ACHN (cell line): Measurements from ENCODE around the gene NANS.
"Not testable (repeated sequence)": the region's sequence is repeated elsewhere in the genome, so short reads cannot be mapped to it uniquely, and the experiment has no call there.

Source experiments
- DNase-seq: peaks from one replicate; pipeline ENCODE4 v3.0.0-alpha.2; 2015
- in situ Hi-C: cut with HindIII; loops from 2 replicates; pipeline ENCODE4 v1.10.0; 2017; ENCODE audit warnings: low sequenced_read_pairs, low pct_ligation_motif_present, low pct_unique_long_range_greater_than_20kb

NANS gene

DNA sequence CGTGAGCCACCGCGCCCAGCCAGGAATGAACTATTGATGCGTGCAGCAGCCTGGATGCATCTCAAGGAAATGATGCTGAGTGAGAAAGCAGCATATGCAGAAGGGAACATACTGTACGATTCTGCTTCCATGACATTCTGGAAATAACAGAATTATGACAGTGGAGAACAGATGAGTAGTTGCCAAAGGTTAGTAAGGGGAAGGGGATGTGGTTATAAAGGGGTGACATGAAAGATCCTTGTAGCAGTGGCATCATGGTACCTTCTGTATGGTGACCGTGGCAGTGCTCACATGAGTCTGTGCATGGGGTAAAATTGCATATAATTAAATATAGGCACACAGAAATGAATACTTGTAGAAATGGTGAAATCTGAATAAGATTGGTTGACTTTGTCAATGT, 13.0 kb downstream of the NANS start:
- in situ Hi-C loops, result no loop called here
- no peak for DNase-seq

DNA sequence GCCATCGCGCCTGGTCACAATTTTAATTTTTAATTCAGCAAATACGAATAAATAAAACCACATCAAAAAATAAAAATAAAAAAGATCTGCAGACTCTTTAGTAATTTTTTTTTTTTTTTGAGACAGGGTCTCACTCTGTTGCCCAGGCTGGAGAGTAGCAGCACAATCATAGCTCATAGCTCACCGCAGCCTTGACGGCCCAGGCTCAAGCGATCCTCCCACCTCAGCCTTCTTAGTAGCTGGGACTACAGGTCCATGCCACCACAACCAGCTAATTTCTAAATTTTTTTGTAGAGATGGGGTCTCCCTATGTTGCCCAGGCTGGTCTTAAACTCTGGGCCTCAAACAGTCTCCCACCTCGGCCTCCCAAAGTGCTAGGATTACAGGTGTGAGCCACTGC, 14.2 kb downstream of the NANS start:
- in situ Hi-C loops, result no loop called here
- no peak for DNase-seq

DNA sequence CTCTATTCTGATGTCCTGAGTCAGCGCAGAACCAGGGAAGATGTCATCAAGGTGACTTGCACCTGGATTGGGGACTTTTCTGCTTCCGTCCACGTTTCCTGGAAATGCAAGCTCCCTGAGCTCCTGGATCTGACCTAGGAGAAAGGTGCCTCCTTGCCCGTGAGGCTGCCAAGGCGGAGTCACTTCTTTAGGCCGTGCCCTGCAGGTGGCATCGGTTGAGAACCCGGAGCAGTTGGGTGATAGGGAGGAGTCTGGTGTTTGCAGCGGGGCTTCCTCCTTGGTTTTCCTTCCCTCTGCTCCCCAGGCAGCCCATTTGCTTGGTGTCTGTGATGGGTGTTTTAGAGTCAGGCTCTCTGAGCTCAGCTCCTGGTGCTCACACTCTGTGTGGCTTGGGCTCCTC, 15.2 kb downstream of the NANS start:
- in situ Hi-C loops, result no loop called here
- no peak for DNase-seq

DNA sequence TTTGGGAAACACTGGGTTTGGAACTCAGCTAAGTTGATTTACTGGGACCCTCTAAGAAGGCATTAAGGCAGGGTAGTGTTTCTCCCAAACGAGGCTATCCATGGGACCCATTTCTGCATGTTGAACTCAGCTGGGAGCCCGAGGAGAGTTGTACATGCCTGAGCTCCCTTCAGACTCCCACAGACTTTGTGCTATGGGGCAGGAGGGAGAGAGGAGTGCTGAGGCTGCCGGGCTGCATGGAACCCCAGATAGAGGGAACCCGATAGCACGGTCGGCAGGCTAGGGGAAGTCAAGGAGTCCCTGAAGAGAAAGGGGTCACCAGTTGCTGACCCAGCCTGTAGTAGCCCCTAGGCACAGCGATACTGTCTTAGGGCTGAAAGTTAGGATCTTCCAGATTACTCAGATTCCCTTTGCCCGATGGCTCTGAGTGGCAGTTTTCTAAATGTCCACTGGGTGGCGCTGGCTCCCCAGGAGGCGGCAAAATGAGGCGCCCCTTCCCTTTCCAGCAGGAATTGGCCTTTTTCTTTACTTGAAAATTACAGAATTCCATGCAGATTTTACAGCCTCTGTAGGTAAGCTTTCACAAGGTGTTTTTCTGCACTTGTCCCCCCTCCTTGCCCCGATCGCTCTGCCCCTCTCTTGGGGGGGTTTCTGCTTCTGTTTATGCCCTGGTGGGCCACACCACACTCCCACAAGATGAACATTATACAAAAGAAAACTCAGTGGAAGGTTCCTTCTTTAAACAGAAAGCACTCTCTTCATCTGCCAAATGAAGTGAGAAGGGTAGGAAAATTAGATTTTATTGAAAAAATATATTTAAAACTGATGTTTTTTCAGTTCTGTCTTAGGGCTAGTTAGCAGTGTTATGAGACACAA, 17.8 kb downstream of the NANS start:
- DNase-seq, result peak; percentile 61
- in situ Hi-C loops, result no loop called here

DNA sequence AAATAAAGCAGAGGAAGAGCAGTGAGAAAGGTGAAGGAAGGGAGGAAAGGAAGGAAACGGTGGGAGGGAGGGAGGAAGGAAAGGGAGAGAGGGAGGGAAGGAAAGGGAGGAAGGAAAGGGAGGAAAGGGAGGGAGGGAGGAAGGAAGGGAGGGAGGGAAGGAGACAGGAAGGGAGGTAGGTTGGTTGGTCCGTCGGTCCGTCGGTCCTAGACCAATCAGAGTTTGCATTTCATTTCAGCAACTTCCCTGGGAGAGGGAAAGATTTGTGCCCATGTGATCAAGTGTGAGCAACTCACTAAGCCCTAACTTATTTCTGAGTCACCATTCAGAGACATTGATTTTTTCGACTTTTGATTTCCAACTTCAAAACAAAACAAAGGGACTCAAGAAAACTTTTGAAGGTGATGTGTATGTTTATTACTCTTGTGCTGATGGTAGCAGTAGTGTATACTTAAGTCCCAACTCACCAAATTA, 18.8 kb downstream of the NANS start:
- DNase-seq, result peak; percentile 76
- in situ Hi-C loops, result no loop called here

DNA sequence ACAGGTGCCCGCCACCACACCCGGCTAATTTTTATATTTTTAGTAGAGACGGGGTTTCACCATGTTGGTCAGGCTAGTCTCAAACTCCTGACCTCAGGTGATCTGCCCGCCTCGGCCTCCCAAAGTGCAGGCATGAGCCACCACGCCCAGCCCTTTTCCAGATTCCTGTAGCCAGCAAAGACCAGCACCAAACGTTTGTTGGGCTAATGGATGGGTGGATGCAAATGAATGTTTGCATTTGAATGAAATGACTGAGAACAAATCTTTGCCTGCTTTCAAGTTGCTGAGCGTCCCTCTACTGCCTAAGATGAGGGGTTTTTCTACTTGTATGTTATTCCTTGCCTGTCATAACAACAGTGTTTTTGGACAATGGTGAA, 20.0 kb downstream of the NANS start:
- in situ Hi-C loops, DNase-seq: not testable (repeated sequence)

DNA sequence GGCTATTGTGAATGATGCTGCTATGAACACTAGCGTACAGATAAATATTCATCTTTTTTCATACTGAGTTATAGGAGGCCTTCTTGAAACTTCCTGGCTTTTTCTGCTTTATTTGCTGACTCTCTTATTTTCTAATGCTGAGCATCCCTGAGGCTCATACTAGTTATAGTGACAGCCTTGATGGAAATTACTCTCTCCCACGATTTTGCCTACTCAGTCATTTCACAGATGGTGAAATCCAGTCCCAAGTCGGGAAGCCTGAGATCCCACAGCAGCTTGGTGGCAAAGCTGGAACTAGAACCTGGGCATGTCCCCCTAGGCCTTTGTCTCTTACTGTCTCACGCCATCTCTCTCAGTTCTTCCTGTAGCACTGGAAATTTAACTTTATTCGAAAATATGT, 22.4 kb downstream of the NANS start:
- no peak for DNase-seq
- in situ Hi-C loops, result no loop called here

DNA sequence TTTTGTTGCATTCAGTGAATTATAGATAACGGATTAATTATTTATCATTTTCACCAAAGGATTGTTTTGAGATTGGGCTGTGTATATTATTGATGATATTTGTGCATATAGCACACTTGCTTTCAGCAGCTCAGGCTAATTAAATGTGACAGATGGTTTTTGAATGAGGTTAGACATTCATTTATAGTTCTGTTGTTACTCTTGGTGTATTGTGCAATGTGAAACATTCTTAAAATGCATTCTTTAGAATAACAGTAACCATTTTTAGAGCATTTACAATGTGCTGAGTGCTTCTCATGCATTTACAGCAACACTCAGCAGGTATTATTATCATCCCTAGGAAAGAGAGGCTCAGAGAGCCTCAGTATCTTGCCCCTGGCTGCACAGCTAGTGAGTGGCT, 23.8 kb downstream of the NANS start:
- in situ Hi-C loops, result no loop called here
- no peak for DNase-seq

DNA sequence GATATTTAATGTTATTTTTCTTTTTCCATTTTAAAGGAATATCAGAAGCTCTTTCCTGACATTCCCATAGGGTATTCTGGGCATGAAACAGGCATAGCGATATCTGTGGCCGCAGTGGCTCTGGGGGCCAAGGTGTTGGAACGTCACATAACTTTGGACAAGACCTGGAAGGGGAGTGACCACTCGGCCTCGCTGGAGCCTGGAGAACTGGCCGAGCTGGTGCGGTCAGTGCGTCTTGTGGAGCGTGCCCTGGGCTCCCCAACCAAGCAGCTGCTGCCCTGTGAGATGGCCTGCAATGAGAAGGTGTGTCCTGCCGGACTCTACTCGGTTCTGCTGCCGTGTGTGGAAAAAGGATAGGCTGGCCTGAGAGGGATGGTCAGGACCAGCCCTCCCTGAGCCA, 24.2 kb downstream of the NANS start:
- in situ Hi-C loops, result no loop called here
- DNase-seq, result no peak

DNA sequence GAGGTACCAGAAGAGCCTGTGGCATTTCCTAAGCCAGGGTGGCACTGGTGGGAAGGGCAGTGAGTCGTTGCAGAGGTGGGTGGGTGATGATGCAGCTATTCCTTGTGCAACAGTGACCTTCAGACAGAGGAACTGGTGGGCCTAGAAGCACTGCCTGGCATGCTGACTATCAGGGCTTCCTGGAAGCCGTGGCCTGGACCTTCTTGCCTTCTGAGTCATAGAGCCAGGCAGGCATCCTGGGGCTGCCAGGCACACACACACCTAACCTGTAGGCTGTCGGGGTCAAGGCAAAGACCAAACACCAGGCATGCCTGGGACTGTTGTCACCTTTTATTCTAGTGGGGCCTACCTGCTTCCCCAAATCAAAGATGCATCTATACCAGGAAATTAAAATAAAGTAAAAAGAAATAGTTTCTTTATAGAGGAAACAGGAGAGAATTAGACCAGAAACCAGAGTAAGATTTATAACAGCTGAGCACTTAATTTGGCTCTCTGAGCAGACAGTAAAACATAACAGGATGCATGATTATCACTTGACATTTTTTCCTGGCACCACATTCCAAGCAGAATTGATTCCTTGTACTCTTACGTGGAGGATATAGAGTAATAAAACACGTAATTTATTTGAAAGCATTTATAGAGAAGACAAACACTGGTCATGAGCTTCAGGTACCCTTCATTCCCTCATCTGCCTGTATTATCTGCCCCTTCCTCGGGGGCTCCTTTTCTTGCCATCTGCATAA, 25.1 kb downstream of the NANS start:
- peak; percentile 27 for DNase-seq
- in situ Hi-C loops, result no loop called here

DNA sequence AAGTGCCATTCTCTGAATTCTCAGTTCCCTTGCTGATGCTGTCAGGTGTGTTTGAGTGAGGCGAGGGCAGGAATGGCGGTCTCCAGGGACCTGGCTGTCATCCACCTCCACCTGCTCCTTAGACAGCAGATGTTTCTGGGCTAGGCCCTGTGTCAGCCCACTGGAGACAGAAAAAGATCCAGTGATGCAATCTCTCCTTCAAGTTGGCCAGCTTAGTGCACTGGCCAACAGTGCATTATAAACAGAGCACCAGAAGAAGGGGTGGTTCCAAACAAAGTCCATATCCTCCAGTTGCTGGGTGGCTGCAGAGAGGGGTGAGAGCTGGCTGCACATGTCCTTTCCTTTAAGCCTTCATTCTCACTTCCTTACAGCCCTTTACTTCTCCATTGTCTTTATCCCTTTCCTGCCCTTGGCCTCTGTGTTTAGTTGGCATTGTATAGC, 26.5 kb downstream of the NANS start:
- in situ Hi-C loops, result no loop called here
- DNase-seq, result no peak

DNA sequence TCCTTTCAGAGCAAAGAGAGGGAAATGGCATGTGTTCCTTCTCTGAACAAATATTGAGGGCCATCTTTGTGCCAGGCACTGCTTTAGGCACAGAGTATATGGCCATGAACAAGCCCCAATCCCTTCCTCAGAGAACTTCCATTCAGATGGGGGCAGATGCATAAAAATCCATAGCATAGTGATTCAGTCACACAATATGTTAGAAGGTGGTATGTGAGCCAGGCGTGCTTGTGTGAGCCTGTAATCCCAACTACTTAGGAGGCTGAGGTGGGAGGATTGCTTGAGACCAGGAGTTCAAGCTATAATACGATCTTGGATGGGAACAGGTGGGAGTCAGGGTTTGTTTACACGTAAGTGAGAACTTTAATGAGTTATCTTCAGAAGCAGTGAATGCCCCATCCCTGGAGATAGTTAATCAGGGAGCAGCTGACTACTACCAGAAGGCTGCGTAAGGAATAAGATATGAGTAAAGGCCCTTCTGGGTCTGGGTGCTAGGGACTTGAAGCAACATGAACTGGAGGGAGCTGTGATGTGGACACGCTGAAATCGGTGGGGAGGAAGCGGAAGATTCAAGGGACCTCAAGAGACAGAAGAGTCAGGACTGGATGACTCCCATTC, 27.1 kb downstream of the NANS start:
- in situ Hi-C loops, result no loop called here
- no peak for DNase-seq

DNA sequence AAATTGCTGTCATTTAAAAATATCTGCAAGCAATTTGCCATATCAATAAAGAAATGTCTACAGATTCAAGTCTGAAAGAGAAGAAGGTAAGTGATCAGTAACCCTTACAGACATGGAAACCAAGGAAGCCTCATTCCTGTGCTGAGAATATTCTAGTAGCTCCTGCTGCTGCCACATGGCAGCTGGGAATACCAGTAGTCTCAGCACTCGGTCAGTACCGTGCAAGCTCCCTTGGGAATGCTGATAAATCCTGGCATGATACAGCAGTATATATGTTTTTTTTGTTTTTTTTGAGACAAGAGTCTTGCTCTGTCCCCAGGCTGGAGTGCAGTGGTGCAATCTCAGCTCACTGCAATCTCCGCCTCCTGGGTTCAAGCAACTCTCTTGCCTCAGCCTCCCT, 27.9 kb downstream of the NANS start:
- no peak for DNase-seq
- in situ Hi-C loops, result no loop called here

DNA sequence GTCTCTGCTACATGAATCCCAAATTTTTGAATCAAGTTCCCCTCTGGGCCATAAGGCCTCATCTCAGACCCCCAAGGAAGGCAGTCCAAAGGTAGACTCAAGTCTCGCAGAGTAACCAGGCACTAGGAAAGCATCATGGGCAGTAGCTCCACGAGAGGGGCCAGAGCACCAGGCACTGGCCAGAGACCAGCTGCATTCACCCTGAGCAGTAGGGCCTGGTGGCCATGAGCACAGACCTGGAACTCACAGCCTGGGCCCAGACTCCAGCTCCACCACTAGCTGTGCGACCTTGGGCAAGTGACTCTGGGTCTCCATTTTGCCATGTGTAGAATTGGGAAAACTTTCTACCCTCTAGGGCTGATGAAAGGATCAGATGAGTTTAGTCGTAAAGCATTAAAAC, 28.5 kb downstream of the NANS start:
- DNase-seq, result no peak
- in situ Hi-C loops, result no loop called here

DNA sequence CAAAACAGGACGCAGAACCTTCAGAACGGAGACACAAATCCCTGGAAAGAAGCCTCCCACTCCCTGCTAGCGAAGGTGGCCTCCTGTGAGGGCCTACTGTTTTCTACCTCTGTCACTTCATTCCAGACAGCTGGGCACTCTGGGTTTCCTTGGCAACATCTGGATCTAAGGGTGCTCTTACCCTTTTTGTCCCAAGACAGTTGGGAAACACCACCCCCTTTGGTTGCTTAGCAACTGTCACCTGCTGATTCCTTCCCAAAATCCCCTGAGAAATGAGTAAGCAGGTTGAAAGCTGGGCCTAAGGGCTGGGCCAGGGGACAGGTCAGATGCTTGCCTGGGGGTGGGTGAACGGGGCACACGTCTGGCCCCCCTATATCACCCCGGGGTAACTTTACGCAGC, 29.4 kb downstream of the NANS start:
- no peak for DNase-seq

DNA sequence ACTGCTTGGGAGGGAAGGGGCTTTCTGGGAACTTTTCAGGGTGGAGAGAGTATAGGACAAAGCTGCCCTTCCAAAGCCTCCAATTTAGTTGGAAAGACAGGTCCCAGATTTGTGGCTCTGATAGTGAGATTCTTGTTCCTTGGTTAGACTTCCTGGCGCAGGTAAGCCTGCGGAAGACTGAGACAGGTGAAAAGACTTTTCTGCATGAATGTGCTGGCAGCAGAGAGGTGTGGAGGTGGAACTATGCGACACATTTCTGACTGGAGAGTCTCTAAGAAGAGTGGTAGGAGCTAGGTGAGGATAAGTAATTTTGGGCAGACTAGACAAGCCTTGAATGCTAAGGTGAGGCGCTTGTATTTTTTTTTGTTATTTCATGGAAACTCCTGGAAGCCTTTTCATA, 29.9 kb downstream of the NANS start:
- in situ Hi-C loops, result no loop called here
- no peak for DNase-seq

More for the DNA sequence above, 29.4 kb downstream of the NANS start:
- in situ Hi-C loops, result no loop called here

DNA sequence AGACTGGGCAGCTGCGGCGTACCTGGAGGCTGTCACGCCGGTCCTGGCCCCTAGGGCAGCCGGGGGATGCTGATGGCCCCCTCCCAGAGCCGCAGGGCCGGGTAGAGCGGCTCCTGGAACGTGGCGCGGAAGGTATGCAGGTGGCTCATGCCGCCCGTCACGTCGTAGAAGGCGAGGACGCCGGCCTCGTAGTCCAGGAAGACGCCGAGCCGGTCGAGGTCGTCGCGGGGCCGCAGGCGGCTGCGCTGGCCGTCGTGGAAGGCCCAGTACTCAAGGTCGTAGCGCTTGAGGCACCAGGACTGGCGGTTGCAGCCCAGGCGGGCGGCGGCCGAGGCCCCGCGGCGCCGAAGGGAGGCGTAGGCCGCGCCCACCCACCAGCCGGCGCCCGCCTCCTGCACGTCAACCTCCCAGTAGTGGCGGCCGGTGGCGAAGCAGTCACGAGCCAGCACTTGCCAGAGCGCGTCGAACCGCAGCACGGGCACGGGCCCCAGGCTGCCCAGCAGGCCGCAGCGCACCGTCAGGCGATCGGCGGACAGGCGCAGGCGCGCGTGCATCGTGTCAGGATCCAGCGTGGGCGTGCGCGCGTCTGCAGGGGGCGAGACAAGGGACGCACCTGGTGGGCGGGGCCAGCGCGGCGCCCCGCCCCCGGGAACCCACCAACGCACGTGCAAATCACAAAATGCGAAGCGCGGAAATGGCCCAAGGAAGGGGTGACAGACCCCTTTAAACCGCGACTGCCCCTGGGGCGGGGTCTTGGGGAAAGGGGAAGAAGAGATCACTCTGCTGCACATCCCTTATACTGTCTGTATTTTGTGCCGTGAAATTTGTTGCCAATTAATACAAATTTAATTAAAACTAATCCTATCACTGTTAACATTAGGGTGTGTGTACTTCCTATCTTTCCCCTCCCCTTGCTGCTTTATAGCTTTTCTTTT, 31.2 kb downstream of the NANS start:
- no peak for DNase-seq
- in situ Hi-C loops, result no loop called here

DNA sequence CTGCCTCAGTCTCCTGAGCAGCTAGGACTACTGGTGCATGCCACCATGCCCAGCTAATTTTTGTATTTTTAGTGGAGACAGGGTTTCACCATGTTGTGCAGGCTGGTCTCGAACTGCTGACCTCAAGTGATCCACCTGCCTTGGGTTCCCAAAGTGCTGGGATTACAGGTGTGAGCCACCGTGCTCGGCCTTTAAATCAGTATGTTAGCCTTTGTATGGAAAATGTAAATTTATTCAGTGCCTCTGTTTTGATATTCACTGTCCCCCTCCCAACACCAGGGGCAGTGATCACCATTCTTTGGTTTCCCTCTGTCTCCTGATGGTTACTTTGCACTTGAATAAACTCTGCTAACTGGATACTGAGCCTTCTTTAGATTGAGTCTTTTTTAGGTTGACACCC, 34.1 kb downstream of the NANS start:
- in situ Hi-C loops, DNase-seq: not testable (repeated sequence)
